Keratinocyte (primary cell): ENCODE measurements around the gene ACR. TPM values are rescaled to one million over a fixed set of nuclear protein-coding genes. Genes with fewer than 3 reads are reported as not detected.

Experiments used
- DNase-seq: peaks from one replicate; pipeline ENCODE4 v3.0.0-alpha.2; 2011; ENCODE audit warnings: low read depth, missing footprints, low spot score
- FAIRE-seq: peaks from 2 replicates; lab custom pipeline; 2011; peaks lifted over from hg19 to GRCh38; lab: Jason Lieb, UNC
- H2AFZ ChIP-seq: 2 replicates; pipeline ENCODE4 v1.6.0; 2012; ENCODE audit warnings: low read length, control low read depth, inconsistent platforms; ENCODE audit not compliant: control insufficient read depth
- H3K27ac ChIP-seq: 2 replicates; pipeline ENCODE4 v1.5.1; 2011; ENCODE audit warnings: low read length; ENCODE audit not compliant: control insufficient read depth, insufficient read depth
- H3K27me3 ChIP-seq: 3 replicates; pipeline ENCODE4 v1.6.0; 2011; ENCODE audit warnings: low read length; ENCODE audit not compliant: control insufficient read depth, insufficient read depth; ENCODE audit errors: extremely low read depth
- H3K36me3 ChIP-seq, 2 experiments: 2 replicates in 1 of 2; 3 replicates in 1 of 2; pipeline ENCODE4 v1.5.1; 2011; ENCODE audit warnings: low read length in 2 of 2, mild to moderate bottlenecking in 1 of 2; ENCODE audit not compliant: control insufficient read depth in 2 of 2, insufficient read depth in 2 of 2; ENCODE audit errors: extremely low read depth in 1 of 2
- H3K4me1 ChIP-seq: 3 replicates; pipeline ENCODE4 v1.5.1; 2011; ENCODE audit warnings: low read length; ENCODE audit not compliant: control insufficient read depth, insufficient read depth; ENCODE audit errors: extremely low read depth
- H3K4me2 ChIP-seq: 3 replicates; pipeline ENCODE4 v1.6.0; 2011; ENCODE audit warnings: low read depth, low read length; ENCODE audit not compliant: control insufficient read depth, insufficient read depth; ENCODE audit errors: extremely low read depth
- H3K4me3 ChIP-seq, 3 experiments: fragments of 200-600 bp in 1 of 3; sonication (generic) in 1 of 3; 2 replicates in 2 of 3; 3 replicates in 1 of 3; pipeline ENCODE4 v1.5.1; 2011 to 2016; ENCODE audit warnings: low read length in 3 of 3, mild to moderate bottlenecking in 3 of 3, control low read depth in 2 of 3, inconsistent platforms in 1 of 3, low read depth in 1 of 3, mixed read lengths in 1 of 3, mixed run types in 1 of 3, moderate library complexity in 1 of 3; ENCODE audit not compliant: control insufficient read depth in 2 of 3, insufficient read depth in 2 of 3; ENCODE audit errors: extremely low read depth in 1 of 3
- H3K79me2 ChIP-seq: 2 replicates; pipeline ENCODE4 v1.6.0; 2012; ENCODE audit warnings: low read length; ENCODE audit not compliant: control insufficient read depth, insufficient read depth
- H3K9ac ChIP-seq: 3 replicates; pipeline ENCODE4 v1.6.0; 2011; ENCODE audit warnings: low read length; ENCODE audit not compliant: control insufficient read depth, insufficient read depth; ENCODE audit errors: extremely low read depth
- H3K9me1 ChIP-seq: 3 replicates; pipeline ENCODE4 v1.6.0; 2011; ENCODE audit warnings: low read length; ENCODE audit not compliant: control insufficient read depth, insufficient read depth; ENCODE audit errors: extremely low read depth
- H3K9me3 ChIP-seq: 2 replicates; pipeline ENCODE4 v1.5.1; 2012; ENCODE audit warnings: low read depth, low read length; ENCODE audit not compliant: control insufficient read depth
- H4K20me1 ChIP-seq: 3 replicates; pipeline ENCODE4 v1.6.0; 2011; ENCODE audit warnings: low read length; ENCODE audit not compliant: control insufficient read depth, insufficient read depth; ENCODE audit errors: extremely low read depth
- CTCF ChIP-seq, 3 experiments: IDR thresholded peaks in 1 of 3; conservative IDR thresholded peaks in 1 of 3; optimal IDR thresholded peaks in 1 of 3; 2 replicates in 2 of 3; 3 replicates in 1 of 3; pipeline versions ENCODE3 to v1.5.1; 2011; ENCODE audit warnings: low read length in 3 of 3, mild to moderate bottlenecking in 3 of 3, moderate library complexity in 2 of 3, control low read depth in 1 of 3, inconsistent platforms in 1 of 3; ENCODE audit not compliant: insufficient read depth in 2 of 3; ENCODE audit errors: extremely low read depth in 1 of 3
- EZH2 ChIP-seq: IDR thresholded peaks from one replicate; pipeline ENCODE4 v1.6.1; 2012; ENCODE audit warnings: inconsistent platforms, mild to moderate bottlenecking, low read length, moderate library complexity
- dilution Hi-C: fragments of 300-500 bp; cut with MboI; formaldehyde crosslinking; loops from one replicate; pipeline ENCODE4 v1.7.0; 2020; ENCODE audit warnings: low sequenced_read_pairs; ENCODE audit not compliant: extremely low pct_ligation_motif_present
- polyA plus RNA-seq, 5 experiments: library from polyadenylated mRNA; depleted of rRNA in 3 of 5; stranded (reverse) in 3 of 5; stranded (forward) in 1 of 5; unstranded in 1 of 5; fragments of >200 nt; gene quantifications; 1 replicate in 1 of 5; 2 replicates in 3 of 5; 3 replicates in 1 of 5; pipeline versions ENCODE4 v1.2.1 to v1.2.3, GENCODE V29; 2011 to 2012; ENCODE audit warnings: missing spikeins in 2 of 5, low read depth in 1 of 5, low replicate concordance in 1 of 5

The ACR gene
- polyA plus RNA-seq, 1 donor (not counting 4 experiments of a cell fraction or from before 2014, with no cell fraction given): not detected

DNA sequence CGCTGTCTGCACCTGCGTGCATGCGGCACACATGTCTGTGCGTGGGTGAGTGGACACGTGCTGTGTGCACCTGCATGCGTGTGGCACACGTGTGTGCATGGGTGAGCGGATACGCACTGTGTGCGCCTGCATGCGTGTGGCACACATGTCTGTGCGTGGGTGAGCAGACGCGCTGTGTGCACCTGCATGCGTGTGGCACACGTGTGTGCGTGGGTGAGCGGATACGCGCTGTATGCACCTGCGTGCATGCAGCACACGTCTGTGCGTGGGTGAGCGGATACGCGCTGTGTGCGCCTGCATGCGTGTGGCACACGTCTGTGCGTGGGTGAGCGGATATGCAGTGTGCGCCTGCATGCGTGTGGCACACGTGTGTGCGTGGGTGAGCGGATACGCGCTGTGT is 27.1 kb upstream of the ACR start:
- Histone ChIP-seq H3K9me3 (no peaks in the 10 kb centered on the region), H3K79me2 (no peaks in the 10 kb centered on the region), H3K4me2 (no peak overlapping the region), H3K4me3 (no peak overlapping the region), H2AFZ (no peak overlapping the region), H3K27ac (no peak overlapping the region), H3K9me1 (no peaks in the 10 kb centered on the region), H4K20me1 (peaks cover 2% of the 10 kb centered on the region), H3K9ac (no peak overlapping the region), H3K27me3 (no peaks in the 10 kb centered on the region), H3K4me1 (no peaks in the 10 kb centered on the region), H3K36me3 (peaks cover 0 to 6% of the 10 kb centered on the region in 2 experiments)
- no peak for DNase-seq
- dilution Hi-C loops: no loop called here
- TF ChIP-seq CTCF (optimal IDR thresholded peaks at IDR 0.05 in 1 of 3, IDR thresholded peaks at IDR 0.05 in 1 of 3, conservative IDR thresholded peaks at IDR 0.05 in 1 of 3; ENCODE audit: extremely low read depth in 1 of 3, insufficient read depth in 2 of 3, low read length in 3 of 3) (no peak), EZH2 (no peak)
- FAIRE-seq: no peak

- H4K20me1 ChIP-seq: peaks cover 2% of the 10 kb centered on the region
- TF ChIP-seq EZH2: no peak
- TF ChIP-seq CTCF (optimal IDR thresholded peaks at IDR 0.05 in 1 of 3, IDR thresholded peaks at IDR 0.05 in 1 of 3, conservative IDR thresholded peaks at IDR 0.05 in 1 of 3; ENCODE audit: extremely low read depth in 1 of 3, insufficient read depth in 2 of 3, low read length in 3 of 3): no peak
- H3K27me3 ChIP-seq: no peaks in the 10 kb centered on the region
- H3K9ac ChIP-seq: no peak overlapping the region
- dilution Hi-C loops: no loop called here
- no peak for FAIRE-seq
- H3K36me3 ChIP-seq: peaks cover 0 to 6% of the 10 kb centered on the region in 2 experiments
- H3K79me2 ChIP-seq: no peaks in the 10 kb centered on the region
- no peak overlapping the region for H2AFZ ChIP-seq
- no peaks in the 10 kb centered on the region for H3K4me1 ChIP-seq
- no peak overlapping the region for H3K4me3 ChIP-seq
- no peak overlapping the region for H3K27ac ChIP-seq
- H3K9me3 ChIP-seq: no peaks in the 10 kb centered on the region
- DNase-seq: no peak
- H3K4me2 ChIP-seq: no peak overlapping the region
- H3K9me1 ChIP-seq: no peaks in the 10 kb centered on the region
Measured at GRCh38 chr22:50711446-50712340, 26.3 kb upstream of the ACR start.
